Amygdala (tissue), 56 donors: ENCODE measurements around the gene DUSP22.
"Not testable (repeated sequence)": the region's sequence is repeated elsewhere in the genome, so short reads cannot be mapped to it uniquely, and the experiment has no call there.

ENCODE experiments used
- DNase-seq, 56 donors: peaks; one replicate each; lab custom pipeline; 2025; lab: John Stamatoyannopoulos, UW

DUSP22 gene

GRCh38 chr6:361411-362132, 69.3 kb downstream of the DUSP22 start:
- DNase-seq = no peak

DNA sequence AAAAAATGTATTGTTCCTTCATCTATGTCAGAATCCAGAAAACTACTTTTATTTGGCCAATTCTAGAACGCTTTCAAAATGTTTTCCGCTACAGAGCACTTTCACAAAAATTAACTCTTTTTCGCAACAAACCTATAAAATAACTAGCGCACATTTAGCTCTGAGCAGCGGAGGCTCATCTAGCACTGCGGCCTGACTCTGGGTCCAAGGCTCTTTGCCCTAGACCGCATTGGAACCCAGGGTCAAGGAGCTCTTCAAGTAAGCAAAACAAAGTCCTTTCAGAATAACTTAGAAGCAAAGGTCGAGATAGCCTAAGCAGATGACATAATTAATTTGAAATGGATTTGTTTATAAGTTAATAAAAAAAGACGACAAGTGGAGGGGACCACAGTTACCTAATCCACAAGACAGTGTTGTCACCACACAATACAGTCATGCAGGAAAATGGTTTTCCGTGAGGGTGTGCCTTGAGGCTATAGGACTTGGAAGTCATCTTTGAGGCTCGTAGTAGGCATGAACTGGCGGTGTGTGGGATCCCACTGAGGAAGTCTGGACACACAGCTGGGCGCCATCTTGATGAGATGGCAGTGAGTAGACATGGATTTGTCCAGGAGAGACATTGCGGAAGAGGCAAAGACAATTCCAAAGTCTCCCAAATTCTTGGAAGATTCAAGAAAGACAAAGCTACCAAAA, 70.1 kb downstream of the DUSP22 start:
- DNase-seq = no peak

GRCh38 chr6:362924-363249, 70.6 kb downstream of the DUSP22 start:
- no peak for DNase-seq

DNA sequence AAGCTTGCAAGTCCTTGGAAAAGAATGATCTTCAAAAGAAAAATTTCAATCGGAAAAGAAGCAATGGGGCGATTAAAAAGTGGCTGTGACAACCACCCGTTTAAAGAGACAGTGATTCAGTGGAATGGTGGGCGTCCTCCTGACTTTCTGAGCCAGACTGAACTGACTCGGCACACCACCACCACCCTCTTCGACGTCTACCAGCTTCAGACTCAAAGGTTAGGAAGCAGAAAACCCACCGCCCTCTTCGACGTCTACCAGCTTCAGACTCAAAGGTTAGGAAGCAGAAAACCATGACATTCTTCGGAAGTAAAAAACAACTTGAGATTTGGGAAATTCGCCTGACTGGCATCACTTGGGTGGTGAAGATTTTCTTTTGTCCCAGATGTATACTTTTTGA, 71.0 kb downstream of the DUSP22 start:
- DNase-seq = no peak

- DNase-seq = no peak
These were observed 71.6 kb downstream of the DUSP22 start for GRCh38 chr6:363909-364308.

GRCh38 chr6:364609-365540, 72.6 kb downstream of the DUSP22 start:
- DNase-seq = no peak

DNA sequence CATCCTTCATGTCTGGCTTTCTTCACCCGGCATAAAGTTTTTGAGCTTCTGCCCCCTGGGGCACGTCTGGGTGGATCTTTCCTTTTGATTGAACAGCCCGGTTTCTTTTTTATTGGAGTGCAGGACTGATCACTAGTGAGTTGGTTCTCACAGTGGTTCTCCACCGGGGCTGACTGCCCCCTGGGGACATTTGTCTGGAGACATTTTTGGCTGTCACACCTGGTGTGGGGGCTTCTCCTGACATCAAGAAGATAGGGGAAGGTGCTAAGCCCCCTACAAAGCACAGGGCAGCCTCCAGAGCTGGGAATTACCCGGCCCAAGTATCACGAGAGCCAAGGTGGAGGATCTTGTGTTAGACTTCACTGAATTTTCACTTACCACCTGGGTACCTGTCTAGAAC, 73.5 kb downstream of the DUSP22 start:
- no peak for DNase-seq

GRCh38 chr6:366389-367297, 74.4 kb downstream of the DUSP22 start:
- DNase-seq = no peak

- no peak for DNase-seq
These were observed 75.1 kb downstream of the DUSP22 start for GRCh38 chr6:367298-367794.

- no peak for DNase-seq
These were observed 75.8 kb downstream of the DUSP22 start for GRCh38 chr6:367891-368630.

GRCh38 chr6:369559-370431, 77.5 kb downstream of the DUSP22 start:
- DNase-seq = no peak

DNA sequence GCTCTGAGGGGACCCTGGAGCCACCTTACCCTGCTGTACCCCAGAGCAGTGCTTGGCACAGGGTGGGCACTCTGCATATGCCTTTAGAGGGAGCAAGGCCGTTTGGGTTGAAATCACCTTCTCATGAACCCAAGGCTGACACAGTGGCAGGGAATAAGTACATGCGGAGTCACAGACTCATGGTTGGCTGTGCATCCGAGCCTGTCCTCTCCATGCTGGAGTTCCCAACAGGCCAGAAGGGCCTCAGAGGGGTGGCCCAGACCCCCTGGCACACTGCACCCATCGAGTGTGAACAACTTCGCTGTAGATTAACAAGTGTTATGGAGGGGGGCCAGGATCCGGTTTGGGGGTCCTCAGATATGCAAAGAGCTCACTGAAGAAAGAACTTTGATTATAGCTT, 78.3 kb downstream of the DUSP22 start:
- no peak for DNase-seq

GRCh38 chr6:371851-372250, 79.6 kb downstream of the DUSP22 start:
- not testable (repeated sequence) for DNase-seq

GRCh38 chr6:372336-372911, 80.1 kb downstream of the DUSP22 start:
- no peak for DNase-seq

- no peak for DNase-seq
These were observed 80.7 kb downstream of the DUSP22 start for GRCh38 chr6:373031-373430.

DNA sequence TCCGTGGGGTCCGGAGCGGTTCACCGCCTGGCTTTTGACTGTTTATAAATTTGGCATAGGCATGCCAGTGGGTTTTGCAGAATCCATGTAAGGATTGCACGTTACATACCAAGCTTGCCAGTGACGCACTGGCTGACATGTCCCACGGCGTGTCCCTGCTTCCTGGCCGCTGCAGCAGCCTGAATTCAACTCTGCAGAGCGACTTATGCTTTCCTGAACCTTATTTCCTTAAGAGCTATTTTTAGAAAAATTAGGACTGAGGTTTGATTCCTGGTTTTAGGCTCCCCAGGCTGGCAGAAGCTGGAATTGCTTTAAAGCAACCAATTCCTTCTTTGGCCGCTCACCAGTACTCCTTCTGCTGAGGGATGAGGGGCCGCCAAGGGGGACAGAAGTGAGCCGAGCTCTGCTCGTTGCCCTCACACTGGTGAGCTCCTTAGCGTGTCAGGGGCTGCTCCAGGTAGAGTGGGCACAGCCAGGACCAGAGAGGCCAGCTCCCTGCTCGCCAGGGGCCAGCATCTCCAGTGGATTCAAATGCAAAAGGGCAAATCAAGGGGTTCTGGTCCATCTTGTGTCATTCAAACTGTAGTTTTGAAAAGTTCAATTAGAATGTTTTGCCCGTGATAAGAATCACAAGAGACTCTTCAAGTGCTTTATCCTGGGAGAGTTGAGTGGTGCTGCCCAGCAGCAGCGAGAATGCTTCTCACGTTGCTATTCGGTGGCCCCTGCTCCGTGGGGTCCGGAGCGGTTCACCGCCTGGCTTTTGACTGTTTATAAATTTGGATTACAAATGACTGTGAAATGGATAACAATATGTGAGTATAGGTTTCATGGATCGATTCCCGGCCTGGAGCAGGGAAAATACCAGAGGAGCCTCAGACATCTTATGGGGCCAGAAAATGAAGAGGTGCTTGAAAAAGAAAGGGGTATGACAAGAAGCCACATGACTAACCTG, 81.8 kb downstream of the DUSP22 start:
- DNase-seq = no peak

DNA sequence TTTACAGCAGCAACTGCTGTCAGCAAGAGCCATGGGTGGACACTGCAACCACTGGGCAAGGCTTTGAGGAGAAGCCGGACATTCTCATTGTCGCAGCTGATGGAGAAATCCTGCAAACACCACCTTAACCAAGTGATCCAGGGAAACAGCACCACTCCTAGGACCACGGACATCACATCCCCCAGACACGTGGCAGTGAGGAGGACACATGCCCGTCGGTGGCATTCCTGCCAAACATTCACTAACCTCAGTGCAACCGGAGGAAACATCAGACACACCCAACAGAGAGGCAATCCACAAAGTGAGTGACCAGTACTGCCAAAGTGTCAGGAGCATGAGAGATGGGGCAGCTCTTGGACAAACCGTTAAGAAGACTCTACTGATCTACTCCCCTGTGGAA, 82.7 kb downstream of the DUSP22 start:
- DNase-seq = no peak
